Measurements from ENCODE around the gene FGF12.

GRCh38 chr3:192710366-192710765 is 17.0 kb downstream of the FGF12 start:
- TF ChIP-seq POLR2A (IDR thresholded peaks at IDR 0.05) (no peak), CTCF (IDR thresholded peaks at IDR 0.05) (no peak)
